Neural cell (in vitro differentiated cells): ENCODE measurements around the gene ZNF66.

Source experiments
- CTCF ChIP-seq: fragments of 450-650 bp; IDR thresholded peaks from 2 replicates; pipeline ENCODE4 v1.5.1; 2014; ENCODE audit warnings: antibody characterized with exemption, mild to moderate bottlenecking, moderate library complexity; ENCODE audit not compliant: poor library complexity, severe bottlenecking
- EP300 ChIP-seq: fragments of 450-650 bp; conservative IDR thresholded peaks from 2 replicates; pipeline ENCODE4 v1.6.1; 2014; ENCODE audit warnings: antibody characterized with exemption, mild to moderate bottlenecking, moderate library complexity; ENCODE audit not compliant: poor library complexity, severe bottlenecking
- EZH2 ChIP-seq: fragments of 200-600, 300-800 bp; shearing (Covaris generic), sonication (generic); IDR thresholded peaks from 2 replicates; pipeline ENCODE4 v1.6.1; 2014; ENCODE audit warnings: antibody characterized with exemption, low read length, borderline replicate concordance, mild to moderate bottlenecking; ENCODE audit not compliant: insufficient read depth, poor library complexity, severe bottlenecking
- MXI1 ChIP-seq: fragments of 450-650 bp; conservative IDR thresholded peaks from 2 replicates; pipeline ENCODE4 v1.6.1; 2014; ENCODE audit warnings: antibody characterized with exemption, mild to moderate bottlenecking; ENCODE audit not compliant: poor library complexity, severe bottlenecking
- POLR2AphosphoS5 ChIP-seq: IDR thresholded peaks from 2 replicates; pipeline ENCODE4 v1.6.1; 2012
- RAD21 ChIP-seq: fragments of 450-650 bp; conservative IDR thresholded peaks from 2 replicates; pipeline ENCODE4 v1.6.1; 2014; ENCODE audit warnings: antibody characterized with exemption, mild to moderate bottlenecking, moderate library complexity

- no peak for TF ChIP-seq CTCF
- TF ChIP-seq EP300 = no peak
- TF ChIP-seq RAD21 = no peak
- TF ChIP-seq EZH2 = no peak
- TF ChIP-seq MXI1 = no peak
- TF ChIP-seq POLR2AphosphoS5 = no peak
Measured at GRCh38 chr19:20840371-20840770, 64.3 kb downstream of the ZNF66 start.
